HG02852 (cell line): ENCODE measurements around the gene CEP55.

Experiments used
- ATAC-seq: cut with Tn5 transposase; IDR thresholded peaks from one replicate; pipeline ENCODE4 v1.9.1; 2021; ENCODE audit warnings: mild to moderate bottlenecking, moderate library complexity; ENCODE audit not compliant: unreplicated experiment

Gene CEP55

DNA sequence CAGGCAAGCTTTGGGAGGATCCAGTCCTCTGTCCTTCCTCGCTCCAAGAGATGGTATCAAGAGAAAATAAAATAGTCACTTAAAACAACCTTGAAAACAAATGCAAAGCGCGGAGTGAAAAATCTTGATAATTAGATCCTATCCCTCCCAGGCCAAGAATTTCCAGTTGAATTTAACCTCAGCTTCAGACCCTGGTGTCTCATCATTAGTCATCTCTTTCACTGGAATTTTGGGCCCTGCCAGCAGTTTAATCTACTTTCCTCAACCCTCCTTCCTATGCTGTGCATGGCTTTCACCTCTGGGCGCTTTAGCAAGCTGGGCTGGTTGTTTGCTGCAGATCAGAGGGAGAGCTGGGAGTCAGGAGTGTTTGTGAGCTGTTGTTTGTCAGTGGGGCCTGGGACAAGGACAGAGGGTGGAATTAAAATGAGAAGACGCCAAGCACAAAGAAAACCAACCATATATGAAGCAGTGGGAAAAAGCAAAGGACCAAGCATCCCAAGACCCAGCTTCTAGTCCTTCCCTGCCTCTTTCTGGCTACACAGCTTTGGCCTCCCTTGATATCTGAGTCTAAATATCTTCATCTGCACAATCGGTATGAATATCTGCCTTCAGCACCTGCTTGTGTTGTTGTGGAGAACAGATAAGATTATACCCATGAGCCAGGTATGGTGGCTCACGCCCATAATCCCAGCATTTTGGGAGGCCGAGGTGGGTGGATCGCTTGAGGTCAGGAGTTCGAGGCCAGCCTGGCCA is 27.8 kb upstream of the CEP55 start:
- ATAC-seq, result no peak

- ATAC-seq, result no peak
Measured at GRCh38 chr10:93469454-93469853, 27.0 kb upstream of the CEP55 start.

- no peak for ATAC-seq
Measured at GRCh38 chr10:93471110-93471651, 25.2 kb upstream of the CEP55 start.

- no peak for ATAC-seq
Measured at GRCh38 chr10:93473161-93473560, 23.3 kb upstream of the CEP55 start.

GRCh38 chr10:93473804-93474472 is 22.5 kb upstream of the CEP55 start:
- ATAC-seq, result no peak

DNA sequence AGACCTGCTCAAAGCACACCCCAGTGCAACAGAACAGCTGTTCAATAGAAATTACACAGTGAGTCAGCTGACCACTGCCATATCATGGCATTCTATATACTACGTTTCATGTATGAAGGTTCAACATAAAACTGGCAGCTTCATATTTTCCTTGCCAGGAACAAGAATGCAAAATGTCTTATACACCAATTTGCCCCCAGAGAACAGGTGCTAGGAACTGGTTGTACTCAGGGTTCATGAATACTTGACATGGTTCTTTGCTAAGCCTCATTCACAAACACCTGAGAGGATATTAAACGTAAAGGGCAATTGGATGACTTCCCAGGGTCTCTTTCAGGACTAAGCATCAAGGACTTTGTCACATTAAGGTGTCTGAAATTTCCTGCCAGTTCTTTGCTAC is 21.2 kb upstream of the CEP55 start:
- ATAC-seq, result no peak

DNA sequence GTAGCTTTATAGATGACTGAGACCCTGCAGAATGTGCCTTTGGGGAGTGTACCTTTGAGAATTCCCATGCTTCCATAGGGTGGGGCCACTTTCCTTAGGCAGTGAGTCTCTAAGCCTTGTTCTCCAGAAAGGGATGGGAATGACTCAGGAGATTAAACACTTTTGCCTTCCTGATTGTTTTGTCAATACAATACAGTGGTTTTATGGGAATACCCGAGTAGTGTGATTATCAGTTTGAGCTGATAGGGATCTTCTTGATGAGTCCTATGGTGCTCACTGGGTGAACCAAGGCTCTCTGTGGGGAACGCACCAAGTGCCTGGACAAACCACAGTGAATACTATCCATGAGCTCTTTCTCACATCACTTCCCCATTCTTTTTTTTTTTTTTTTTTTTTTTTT is 20.5 kb upstream of the CEP55 start:
- ATAC-seq, result no peak

DNA sequence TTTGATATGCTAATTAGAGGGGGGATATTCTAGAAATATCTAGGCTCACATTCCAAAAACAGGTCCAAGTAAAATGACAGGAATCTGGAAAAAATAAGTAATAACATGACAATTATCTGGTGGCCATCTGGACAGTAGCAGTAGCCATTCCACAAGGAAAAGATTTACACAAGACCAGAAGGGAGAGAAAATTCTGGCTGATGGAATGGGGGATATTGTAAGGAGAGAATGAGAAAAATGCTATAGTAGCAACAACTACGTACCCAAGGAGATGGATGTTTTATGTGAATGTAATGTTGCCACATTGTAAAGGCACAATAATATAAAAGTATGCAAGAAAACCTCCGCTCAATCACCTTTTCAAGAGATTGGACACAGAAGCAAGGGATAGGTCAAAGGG is 19.7 kb upstream of the CEP55 start:
- ATAC-seq, result no peak

DNA sequence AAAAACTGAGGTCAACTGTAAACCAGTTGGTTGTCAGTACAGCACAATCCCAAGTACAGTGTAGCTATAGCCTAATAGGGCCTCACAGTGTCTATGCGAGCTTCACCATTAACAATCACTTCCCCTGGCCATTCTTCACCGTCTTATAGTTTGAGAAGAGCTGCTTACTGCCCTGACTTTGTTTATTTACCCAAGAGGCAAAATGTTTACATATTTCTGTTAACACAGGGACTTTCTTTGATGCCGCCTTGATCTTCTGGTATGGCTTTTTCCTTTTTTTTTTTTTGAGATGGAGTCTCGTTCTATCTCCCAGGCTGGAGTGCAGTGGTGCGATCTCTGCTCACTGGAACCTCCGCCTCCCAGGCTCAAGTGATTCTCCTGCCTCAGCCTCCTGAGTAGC is 17.5 kb upstream of the CEP55 start:
- no peak for ATAC-seq

DNA sequence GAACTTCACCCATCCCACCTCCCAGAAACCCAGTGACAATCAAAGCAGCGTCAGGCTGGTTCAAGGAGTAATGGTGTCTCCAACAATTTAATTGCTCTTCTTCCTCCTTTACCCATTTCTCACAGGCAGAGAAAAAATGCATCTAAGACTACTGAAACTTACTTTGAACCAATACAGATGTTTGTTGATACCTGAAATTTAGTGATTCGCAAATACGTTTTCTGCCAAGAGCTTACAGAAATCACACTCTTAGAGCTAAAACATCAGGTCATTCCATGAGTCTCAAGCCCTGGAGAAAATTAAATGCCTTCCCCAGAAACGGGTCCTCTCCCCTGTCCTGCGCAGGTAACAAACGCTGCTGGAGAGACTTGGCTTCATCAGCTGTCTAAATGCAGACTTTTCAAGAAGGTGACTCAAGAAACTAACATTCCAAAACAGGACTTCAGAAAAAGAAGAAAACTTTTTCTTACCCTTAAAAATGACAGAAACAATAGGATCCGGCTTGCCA is 14.7 kb upstream of the CEP55 start:
- no peak for ATAC-seq

DNA sequence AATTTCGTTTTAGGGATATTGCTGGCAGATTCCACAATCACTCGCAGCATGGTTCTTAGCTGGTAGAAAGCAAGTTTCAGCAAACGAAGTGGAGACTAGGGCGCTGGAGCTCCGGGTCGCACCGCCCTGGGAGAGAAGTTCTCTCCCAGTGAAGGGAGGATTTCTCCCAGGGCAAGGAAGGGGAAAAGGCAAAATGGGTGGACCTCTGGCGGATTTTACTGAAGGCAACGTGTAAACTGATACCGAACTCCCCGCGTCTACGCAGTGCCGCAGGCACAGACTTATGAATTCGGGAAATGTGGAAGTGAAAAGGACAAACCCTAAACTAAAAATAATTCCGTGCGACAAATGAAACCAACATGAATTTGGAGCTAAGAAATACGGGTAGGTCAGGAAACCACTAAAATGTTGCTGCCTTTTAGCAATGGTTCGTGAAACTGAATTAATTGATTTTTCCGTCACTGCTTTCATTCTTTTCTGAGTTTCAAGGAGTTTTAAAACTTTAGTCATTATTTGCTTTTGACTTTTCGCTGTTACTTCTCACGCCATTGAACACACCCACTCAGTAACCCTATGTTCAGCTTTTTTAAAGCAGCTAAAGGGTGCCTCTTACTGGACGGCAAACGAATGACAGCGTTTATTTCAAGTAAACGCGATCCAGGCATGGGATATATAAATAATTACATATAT is 14.1 kb upstream of the CEP55 start, which contains the start of gene MYOF:
Gene MYOF (minus strand): TSS at position 190 of the 690 bp plus-strand sequence. CDS start 140 bp downstream, at position 50.
- peak; percentile 74 for ATAC-seq

DNA sequence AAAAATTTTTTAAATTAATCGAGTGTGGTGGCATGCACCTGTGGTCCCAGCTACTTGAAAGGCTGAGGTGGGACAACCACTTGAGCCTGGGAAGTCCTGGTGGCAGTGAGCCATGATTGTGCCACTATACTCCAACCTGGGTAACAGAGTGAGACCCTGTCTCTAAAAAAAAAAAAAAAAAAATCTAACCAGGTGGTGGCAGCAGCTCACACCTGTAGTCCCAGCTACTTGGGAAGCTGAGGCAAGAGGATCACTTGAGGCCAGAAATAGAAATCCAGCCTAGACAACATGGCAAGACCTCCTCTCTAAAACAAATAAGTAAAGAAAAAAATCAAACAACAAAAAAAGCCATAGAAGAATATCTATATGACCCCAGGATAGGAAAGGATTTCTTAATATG is 10.7 kb upstream of the CEP55 start:
- ATAC-seq, result no peak

- ATAC-seq, result no peak
Measured at GRCh38 chr10:93488956-93489528, 7.4 kb upstream of the CEP55 start.

DNA sequence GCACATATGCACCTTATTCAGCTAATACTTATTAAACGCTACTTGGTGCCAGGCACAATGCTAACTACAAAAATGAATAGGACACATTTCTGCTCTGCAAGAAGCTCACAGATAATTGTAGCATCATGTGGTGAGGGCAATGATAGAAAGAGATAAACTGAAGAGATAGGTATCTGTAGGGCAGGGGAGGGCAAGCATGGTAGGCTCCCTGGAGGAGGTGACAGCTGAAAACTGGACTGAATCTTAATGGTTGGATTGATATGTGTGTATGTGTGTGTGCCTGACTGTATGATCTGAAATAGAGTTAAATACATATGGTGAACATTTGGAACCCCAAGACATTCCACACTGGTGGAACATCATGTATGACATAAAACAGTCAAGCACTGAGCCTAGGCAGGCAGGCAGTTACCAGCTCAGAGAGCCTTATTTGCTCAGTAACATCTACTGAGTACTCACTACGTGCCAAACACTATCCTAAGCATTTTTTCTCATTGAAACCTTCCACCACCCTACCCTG is 4.8 kb upstream of the CEP55 start:
- ATAC-seq, result no peak

DNA sequence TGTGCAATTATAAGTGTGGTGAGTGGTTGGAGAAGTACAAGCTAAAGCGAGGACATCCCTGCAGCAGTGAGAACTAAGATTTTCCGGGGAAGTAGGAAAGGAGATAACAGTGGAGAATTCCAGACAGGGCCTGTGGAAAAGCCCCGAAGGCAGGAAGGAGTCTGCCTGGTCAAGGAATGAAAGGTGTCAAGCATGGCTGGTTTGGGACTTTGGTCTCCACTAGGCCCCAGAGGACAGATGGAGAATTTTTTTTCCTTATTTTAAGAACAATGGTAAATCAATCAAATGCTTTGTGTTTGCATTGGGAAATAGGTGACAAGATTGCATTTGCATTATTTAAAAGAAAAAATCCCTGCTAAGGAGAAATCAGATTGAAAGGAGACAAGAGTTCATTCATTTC is 3.2 kb upstream of the CEP55 start:
- ATAC-seq, result no peak

DNA sequence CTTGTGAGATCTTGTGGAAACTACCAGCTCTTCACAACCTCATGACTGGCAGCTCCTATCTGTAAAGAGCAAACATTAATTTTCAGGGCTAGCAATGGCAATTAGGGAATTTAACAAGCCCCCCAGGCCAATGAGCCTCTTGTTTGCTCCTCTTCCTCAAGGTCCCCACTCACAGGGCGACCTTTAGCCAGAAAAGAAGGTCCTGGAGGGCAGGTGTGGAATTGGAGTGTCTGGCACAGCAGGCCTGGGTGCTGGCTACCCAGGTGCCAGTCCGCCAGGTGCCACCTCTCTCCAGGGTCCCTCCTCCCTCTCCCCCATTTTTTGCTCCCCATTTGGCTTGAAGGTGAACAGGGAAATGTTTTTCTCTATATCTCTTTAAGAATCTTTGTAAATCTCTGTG is 1.9 kb upstream of the CEP55 start:
- no peak for ATAC-seq

DNA sequence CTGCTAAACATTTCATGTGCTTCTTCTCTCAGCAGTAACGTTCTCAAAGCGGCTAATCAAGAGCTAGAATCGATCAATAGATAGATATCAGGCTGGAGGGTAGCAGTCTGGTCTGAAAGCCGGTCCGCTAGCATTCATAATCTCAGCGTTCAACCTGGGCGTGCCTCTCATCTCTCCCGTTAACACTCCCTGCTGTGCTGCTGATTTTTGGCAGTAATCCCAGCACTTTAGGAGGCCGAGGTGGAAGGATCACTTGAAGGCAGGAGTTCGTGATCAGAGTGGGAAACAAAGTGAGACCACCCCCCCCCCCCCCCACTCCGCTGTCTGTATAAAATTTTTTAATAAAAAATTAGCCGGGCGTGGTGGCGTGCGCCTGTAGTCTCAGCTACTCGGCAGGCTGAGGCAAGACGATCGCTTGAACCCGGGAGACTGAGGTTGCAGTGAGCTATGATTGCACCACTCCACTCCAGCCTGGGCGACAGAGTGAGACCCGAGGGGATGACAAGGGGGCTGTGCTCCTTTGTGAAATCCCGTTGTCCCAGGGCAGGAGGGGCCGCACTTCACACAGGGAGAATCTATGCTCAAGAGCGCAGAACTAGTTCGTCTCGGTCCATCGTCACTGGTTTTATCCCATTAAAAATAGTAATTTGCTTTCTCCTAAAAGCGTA is 624 bp upstream of the CEP55 start:
- peak; percentile 19 for ATAC-seq

DNA sequence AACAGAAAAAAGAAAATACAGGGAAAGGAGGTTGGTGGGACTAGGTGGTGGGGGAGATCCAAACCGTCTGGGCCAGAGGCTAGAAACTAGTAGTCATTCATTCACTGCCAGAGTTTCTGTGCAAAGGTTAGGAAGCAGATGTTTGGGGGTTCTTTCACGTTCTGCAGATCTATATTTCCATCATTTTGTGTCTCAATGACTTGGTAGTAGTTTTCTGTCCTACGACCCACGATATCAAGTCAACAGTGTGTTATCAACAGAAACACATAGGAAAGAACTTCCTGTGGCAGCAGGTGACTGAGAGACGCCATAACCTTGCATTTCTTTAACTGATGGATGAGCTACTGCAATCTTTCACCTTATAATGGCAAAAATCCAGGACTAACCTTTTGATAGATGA is 1.8 kb downstream of the CEP55 start:
- ATAC-seq, result no peak

DNA sequence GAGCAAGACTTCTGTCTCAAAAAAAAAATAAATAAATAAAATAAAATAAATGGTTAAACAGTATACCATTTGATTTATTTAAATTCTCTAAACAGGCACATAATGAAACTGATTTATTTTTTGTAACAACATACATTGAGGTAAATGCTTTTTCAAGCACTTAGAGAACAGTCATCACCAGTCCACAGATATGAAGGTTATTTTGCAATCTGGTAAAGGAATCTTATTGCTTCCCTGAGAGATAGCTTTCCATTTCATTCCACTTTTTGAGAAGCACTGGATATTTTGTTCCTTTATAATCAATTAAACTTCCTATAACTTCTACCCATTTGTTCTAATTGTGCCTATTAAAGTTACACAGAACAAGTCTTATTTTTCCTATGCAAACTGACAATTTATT is 5.2 kb downstream of the CEP55 start:
- no peak for ATAC-seq

GRCh38 chr10:93503075-93503474 is 6.7 kb downstream of the CEP55 start:
- peak; percentile 86 for ATAC-seq
